ENCODE results near the gene MYRFL.

The MYRFL gene

GRCh38 chr12:69886109-69886508, 61.1 kb downstream of the MYRFL start:
- FAIRE-seq: no peak
- no peak for TF ChIP-seq SPI1 (IDR thresholded peaks at IDR 0.05; ENCODE audit: low read depth, low read length)
- TF ChIP-seq POLR2AphosphoS5 (IDR thresholded peaks at IDR 0.05; ENCODE audit: low read depth, low read length): no peak
- no peak for TF ChIP-seq TAF1 (IDR thresholded peaks at IDR 0.05; ENCODE audit: low read depth, low read length)
- DNase-seq (ENCODE audit: insufficient read length, low spot score): no peak

GRCh38 chr12:69886715-69887114, 61.7 kb downstream of the MYRFL start:
- no peak for DNase-seq (ENCODE audit: insufficient read length, low spot score)
- FAIRE-seq: no peak

GRCh38 chr12:69888901-69889300, 63.9 kb downstream of the MYRFL start:
- TF ChIP-seq TAF1 (IDR thresholded peaks at IDR 0.05; ENCODE audit: low read depth, low read length): no peak
- TF ChIP-seq PAX5 (IDR thresholded peaks at IDR 0.05; ENCODE audit: insufficient read depth, low read length, severe bottlenecking): no peak
- TF ChIP-seq POLR2A (IDR thresholded peaks at IDR 0.05; ENCODE audit: low read depth, low read length): no peak
- no peak for TF ChIP-seq POU2F2 (IDR thresholded peaks at IDR 0.05; ENCODE audit: low read depth, low read length)
- TF ChIP-seq SPI1 (IDR thresholded peaks at IDR 0.05; ENCODE audit: low read depth, low read length): no peak
- no peak for TF ChIP-seq POLR2AphosphoS5 (IDR thresholded peaks at IDR 0.05; ENCODE audit: low read depth, low read length)
- FAIRE-seq (no peak), DNase-seq (ENCODE audit: insufficient read length, low spot score) (no peak)

More at GRCh38 chr12:69886715-69887114, 61.7 kb downstream of the MYRFL start:
- no peak for TF ChIP-seq POLR2A (IDR thresholded peaks at IDR 0.05; ENCODE audit: low read depth, low read length)
- TF ChIP-seq POU2F2 (IDR thresholded peaks at IDR 0.05; ENCODE audit: low read depth, low read length): no peak
- no peak for TF ChIP-seq SPI1 (IDR thresholded peaks at IDR 0.05; ENCODE audit: low read depth, low read length)
- no peak for TF ChIP-seq PAX5 (IDR thresholded peaks at IDR 0.05; ENCODE audit: insufficient read depth, low read length, severe bottlenecking)
- TF ChIP-seq TAF1 (IDR thresholded peaks at IDR 0.05; ENCODE audit: low read depth, low read length): no peak
- TF ChIP-seq POLR2AphosphoS5 (IDR thresholded peaks at IDR 0.05; ENCODE audit: low read depth, low read length): no peak

- no peak for FAIRE-seq
- no peak for DNase-seq (ENCODE audit: insufficient read length, low spot score)
- no peak for TF ChIP-seq PAX5 (IDR thresholded peaks at IDR 0.05; ENCODE audit: insufficient read depth, low read length, severe bottlenecking)
Observed at GRCh38 chr12:69894800-69895383, 69.9 kb downstream of the MYRFL start.

GRCh38 chr12:69896653-69897381, 71.8 kb downstream of the MYRFL start:
- no peak for FAIRE-seq

GRCh38 chr12:69897744-69898143, 72.7 kb downstream of the MYRFL start:
- no peak for TF ChIP-seq POLR2A (IDR thresholded peaks at IDR 0.05; ENCODE audit: low read depth, low read length)
- FAIRE-seq (no peak), DNase-seq (ENCODE audit: insufficient read length, low spot score) (no peak)

More at GRCh38 chr12:69896653-69897381, 71.8 kb downstream of the MYRFL start:
- TF ChIP-seq POU2F2 (IDR thresholded peaks at IDR 0.05; ENCODE audit: low read depth, low read length): no peak
- no peak for TF ChIP-seq POLR2AphosphoS5 (IDR thresholded peaks at IDR 0.05; ENCODE audit: low read depth, low read length)
- no peak for TF ChIP-seq PAX5 (IDR thresholded peaks at IDR 0.05; ENCODE audit: insufficient read depth, low read length, severe bottlenecking)
- no peak for TF ChIP-seq SPI1 (IDR thresholded peaks at IDR 0.05; ENCODE audit: low read depth, low read length)
- TF ChIP-seq TAF1 (IDR thresholded peaks at IDR 0.05; ENCODE audit: low read depth, low read length): no peak
- no peak for TF ChIP-seq POLR2A (IDR thresholded peaks at IDR 0.05; ENCODE audit: low read depth, low read length)
- DNase-seq (ENCODE audit: insufficient read length, low spot score): no peak

- no peak for TF ChIP-seq POU2F2 (IDR thresholded peaks at IDR 0.05; ENCODE audit: low read depth, low read length)
- no peak for TF ChIP-seq SPI1 (IDR thresholded peaks at IDR 0.05; ENCODE audit: low read depth, low read length)
- TF ChIP-seq POLR2A (IDR thresholded peaks at IDR 0.05; ENCODE audit: low read depth, low read length): no peak
- TF ChIP-seq TAF1 (IDR thresholded peaks at IDR 0.05; ENCODE audit: low read depth, low read length): no peak
- TF ChIP-seq PAX5 (IDR thresholded peaks at IDR 0.05; ENCODE audit: insufficient read depth, low read length, severe bottlenecking): no peak
- no peak for TF ChIP-seq POLR2AphosphoS5 (IDR thresholded peaks at IDR 0.05; ENCODE audit: low read depth, low read length)
- DNase-seq (ENCODE audit: insufficient read length, low spot score): no peak
Observed at GRCh38 chr12:69898236-69898635, 73.2 kb downstream of the MYRFL start.

GRCh38 chr12:69900720-69901131, 75.7 kb downstream of the MYRFL start:
- TF ChIP-seq POLR2A (IDR thresholded peaks at IDR 0.05; ENCODE audit: low read depth, low read length): no peak
- no peak for TF ChIP-seq TAF1 (IDR thresholded peaks at IDR 0.05; ENCODE audit: low read depth, low read length)
- FAIRE-seq: no peak
- no peak for DNase-seq (ENCODE audit: insufficient read length, low spot score)

More at GRCh38 chr12:69898236-69898635, 73.2 kb downstream of the MYRFL start:
- no peak for FAIRE-seq

- TF ChIP-seq POU2F2 (IDR thresholded peaks at IDR 0.05; ENCODE audit: low read depth, low read length) (no peak), POLR2A (IDR thresholded peaks at IDR 0.05; ENCODE audit: low read depth, low read length) (no peak), SPI1 (IDR thresholded peaks at IDR 0.05; ENCODE audit: low read depth, low read length) (no peak), PAX5 (IDR thresholded peaks at IDR 0.05; ENCODE audit: insufficient read depth, low read length, severe bottlenecking) (no peak), TAF1 (IDR thresholded peaks at IDR 0.05; ENCODE audit: low read depth, low read length) (no peak), POLR2AphosphoS5 (IDR thresholded peaks at IDR 0.05; ENCODE audit: low read depth, low read length) (no peak)
- DNase-seq (ENCODE audit: insufficient read length, low spot score): no peak
- no peak for FAIRE-seq
Observed at GRCh38 chr12:69901221-69901905, 76.3 kb downstream of the MYRFL start.

- FAIRE-seq: no peak
- no peak for DNase-seq (ENCODE audit: insufficient read length, low spot score)
- TF ChIP-seq PAX5 (IDR thresholded peaks at IDR 0.05; ENCODE audit: insufficient read depth, low read length, severe bottlenecking) (no peak), SPI1 (IDR thresholded peaks at IDR 0.05; ENCODE audit: low read depth, low read length) (no peak), POLR2AphosphoS5 (IDR thresholded peaks at IDR 0.05; ENCODE audit: low read depth, low read length) (no peak), POU2F2 (IDR thresholded peaks at IDR 0.05; ENCODE audit: low read depth, low read length) (no peak), TAF1 (IDR thresholded peaks at IDR 0.05; ENCODE audit: low read depth, low read length) (no peak), POLR2A (IDR thresholded peaks at IDR 0.05; ENCODE audit: low read depth, low read length) (no peak)
Observed at GRCh38 chr12:69903548-69903947, 78.5 kb downstream of the MYRFL start.

All from GM12891 (cell line).